Liver (tissue), 9 donors: ENCODE results near the gene KHSRP. TPM values are rescaled to one million over a fixed set of nuclear protein-coding genes. Genes with fewer than 3 reads are reported as not detected.

Experiments
- DNase-seq: peaks from one replicate; pipeline ENCODE4 v3.0.0-alpha.2; 2017; ENCODE audit warnings: low spot score
- H3K27ac ChIP-seq, 2 donors: one replicate each; pipeline ENCODE4 v1.7.0; 2013; ENCODE audit warnings: inconsistent platforms in 2 of 2, low read length in 2 of 2, control low read depth in 1 of 2, low read depth in 1 of 2, mild to moderate bottlenecking in 1 of 2
- H3K27me3 ChIP-seq, 4 donors: one replicate each; pipeline versions ENCODE4 v1.6.1 to v1.7.0; 2013; ENCODE audit warnings: low read length in 3 of 4, inconsistent platforms in 1 of 4, mild to moderate bottlenecking in 1 of 4, moderate library complexity in 1 of 4; ENCODE audit not compliant: control insufficient read depth in 4 of 4, insufficient read depth in 4 of 4
- H3K36me3 ChIP-seq, 4 donors: one replicate each; pipeline versions ENCODE4 v1.6.1 to v1.7.0; 2013; ENCODE audit warnings: low read length in 3 of 4, mild to moderate bottlenecking in 3 of 4, low read depth in 1 of 4, moderate library complexity in 1 of 4; ENCODE audit not compliant: control insufficient read depth in 4 of 4, insufficient read depth in 3 of 4
- H3K4me1 ChIP-seq, 4 donors: one replicate each; pipeline versions ENCODE4 v1.6.1 to v1.7.0; 2013; ENCODE audit warnings: low read length in 3 of 4, mild to moderate bottlenecking in 3 of 4, moderate library complexity in 1 of 4; ENCODE audit not compliant: control insufficient read depth in 4 of 4, insufficient read depth in 4 of 4
- H3K4me3 ChIP-seq, 3 donors: one replicate each; pipeline versions ENCODE4 v1.6.1 to v1.7.0; 2013; ENCODE audit warnings: low read length in 3 of 3, control low read depth in 1 of 3, low read depth in 1 of 3, mild to moderate bottlenecking in 1 of 3
- H3K9ac ChIP-seq, 2 donors: one replicate each; pipeline ENCODE4 v1.7.0; 2013; ENCODE audit warnings: low read length in 2 of 2, mild to moderate bottlenecking in 2 of 2, moderate library complexity in 2 of 2, control low read depth in 1 of 2, low read depth in 1 of 2
- H3K9me3 ChIP-seq, 4 donors: one replicate each; pipeline versions ENCODE4 v1.6.1 to v1.7.0; 2013; ENCODE audit warnings: low read length in 3 of 4; ENCODE audit not compliant: control insufficient read depth in 4 of 4
- FOXA1 ChIP-seq: IDR thresholded peaks from 2 replicates; pipeline ENCODE4 v1.6.1; 2016; ENCODE audit warnings: antibody characterized with exemption
- GABPA ChIP-seq, 2 donors: IDR thresholded peaks in 1 of 2; conservative IDR thresholded peaks in 1 of 2; 2 replicates each; pipeline ENCODE4 v1.6.1; 2016; ENCODE audit warnings: antibody characterized with exemption in 2 of 2, mild to moderate bottlenecking in 1 of 2, moderate library complexity in 1 of 2
- HNF4G ChIP-seq: IDR thresholded peaks from 2 replicates; pipeline ENCODE4 v1.6.1; 2016; ENCODE audit warnings: antibody characterized with exemption
- NR2F2 ChIP-seq: IDR thresholded peaks from 2 replicates; pipeline ENCODE4 v1.6.1; 2016; ENCODE audit warnings: antibody characterized with exemption
- RAD21 ChIP-seq, 2 donors: IDR thresholded peaks; 2 replicates each; pipeline ENCODE4 v1.6.1; 2016; ENCODE audit warnings: antibody characterized with exemption in 2 of 2, mild to moderate bottlenecking in 2 of 2
- RXRA ChIP-seq, 2 donors: IDR thresholded peaks; 2 replicates each; pipeline ENCODE4 v1.6.1; 2017 to 2018; ENCODE audit warnings: antibody characterized with exemption in 2 of 2, mild to moderate bottlenecking in 1 of 2
- SP1 ChIP-seq: IDR thresholded peaks from 2 replicates; pipeline ENCODE4 v1.6.1; 2018; ENCODE audit warnings: antibody characterized with exemption, mild to moderate bottlenecking
- WGBS: extraction: QIAGEN DNeasy Blood & Tissue Kit; methylation state at CpG from one replicate; pipeline ENCODE4 v1.1.7; 2013; 5-methylcytosine and 5-hydroxymethylcytosine counted together
- polyA plus RNA-seq, 2 donors: library from polyadenylated mRNA; stranded (reverse) in 1 of 2; unstranded in 1 of 2; fragments of 200-250 nt in 1 of 2; fragments of >200 nt in 1 of 2; fragmentation: Nextera tagmentation in 1 of 2; extraction: Ambion mirVana in 1 of 2; gene quantifications; one replicate each; pipeline versions ENCODE4 v1.2.1 to v1.2.3, GENCODE V29; 2013 to 2015
- total RNA-seq, 2 donors: library from RNA; depleted of rRNA; stranded (reverse); fragments of >200 nt; gene quantifications; one replicate each; pipeline ENCODE4 v1.2.3, GENCODE V29; 2014
- TF ChIP-seq, protein P1 (sequence below): fragments of 150-350 bp; IDR thresholded peaks from 2 replicates; pipeline ENCODE4 v1.5.1; 2017; ENCODE audit warnings: improper control_type of control experiment, low read depth, low read length; ENCODE audit not compliant: missing input control
- TF ChIP-seq, protein P2 (sequence below): IDR thresholded peaks from 2 replicates; pipeline ENCODE4 v1.6.1; 2016; ENCODE audit warnings: antibody characterized with exemption
- TF ChIP-seq, protein P3 (sequence below): IDR thresholded peaks from 2 replicates; pipeline ENCODE4 v1.6.1; 2016; ENCODE audit warnings: antibody characterized with exemption, mild to moderate bottlenecking
- donor health status: healthy.
- donor health status: healthy.
- donor health status: healthy.
- donor health status: healthy.
- donor health status: healthy.

KHSRP gene
- total and polyA plus RNA-seq, 4 donors = 8.0 to 132 (median 66.1) TPM

DNA sequence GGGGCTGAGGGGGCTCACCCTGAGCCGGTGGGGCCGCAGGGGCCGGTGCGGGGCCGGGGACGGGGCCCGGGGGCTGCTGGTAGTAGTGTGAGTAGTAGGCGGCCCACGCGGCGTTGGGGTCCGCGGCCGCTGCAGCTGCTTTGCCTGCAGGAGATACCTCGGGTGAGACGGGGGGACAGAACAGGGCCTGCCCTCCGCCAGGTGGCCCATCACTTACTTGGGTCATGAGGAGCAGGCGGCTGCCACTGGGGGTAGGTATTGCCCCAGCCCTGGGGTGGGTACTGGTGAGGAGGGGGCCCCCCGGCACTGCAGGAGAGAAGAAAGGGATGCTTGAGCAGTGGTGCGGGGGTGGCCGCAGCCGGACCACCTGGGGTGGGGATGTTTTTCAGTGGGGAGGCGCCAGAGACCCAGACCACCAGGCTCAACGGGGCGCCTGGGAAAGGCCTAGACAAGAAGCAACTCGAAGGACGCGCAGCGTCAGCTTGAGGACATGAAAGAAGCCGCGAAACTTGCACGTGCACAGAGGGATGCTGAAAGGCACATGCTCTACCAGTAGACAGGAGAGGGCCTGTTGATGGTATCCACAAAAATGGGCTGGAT is 8.9 kb downstream of the KHSRP start:
- 96% methylated on average over 32 of the region's 32 CpGs for WGBS
- TF ChIP-seq, protein P1, sequence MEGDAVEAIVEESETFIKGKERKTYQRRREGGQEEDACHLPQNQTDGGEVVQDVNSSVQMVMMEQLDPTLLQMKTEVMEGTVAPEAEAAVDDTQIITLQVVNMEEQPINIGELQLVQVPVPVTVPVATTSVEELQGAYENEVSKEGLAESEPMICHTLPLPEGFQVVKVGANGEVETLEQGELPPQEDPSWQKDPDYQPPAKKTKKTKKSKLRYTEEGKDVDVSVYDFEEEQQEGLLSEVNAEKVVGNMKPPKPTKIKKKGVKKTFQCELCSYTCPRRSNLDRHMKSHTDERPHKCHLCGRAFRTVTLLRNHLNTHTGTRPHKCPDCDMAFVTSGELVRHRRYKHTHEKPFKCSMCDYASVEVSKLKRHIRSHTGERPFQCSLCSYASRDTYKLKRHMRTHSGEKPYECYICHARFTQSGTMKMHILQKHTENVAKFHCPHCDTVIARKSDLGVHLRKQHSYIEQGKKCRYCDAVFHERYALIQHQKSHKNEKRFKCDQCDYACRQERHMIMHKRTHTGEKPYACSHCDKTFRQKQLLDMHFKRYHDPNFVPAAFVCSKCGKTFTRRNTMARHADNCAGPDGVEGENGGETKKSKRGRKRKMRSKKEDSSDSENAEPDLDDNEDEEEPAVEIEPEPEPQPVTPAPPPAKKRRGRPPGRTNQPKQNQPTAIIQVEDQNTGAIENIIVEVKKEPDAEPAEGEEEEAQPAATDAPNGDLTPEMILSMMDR = no peak
- no peak for TF ChIP-seq GABPA (IDR thresholded peaks at IDR 0.05 in 1 of 2, conservative IDR thresholded peaks at IDR 0.05 in 1 of 2)
- TF ChIP-seq RXRA (IDR thresholded peaks at IDR 0.05) = no peak
- H3K9me3 ChIP-seq = no peaks in the 10 kb centered on the region

DNA sequence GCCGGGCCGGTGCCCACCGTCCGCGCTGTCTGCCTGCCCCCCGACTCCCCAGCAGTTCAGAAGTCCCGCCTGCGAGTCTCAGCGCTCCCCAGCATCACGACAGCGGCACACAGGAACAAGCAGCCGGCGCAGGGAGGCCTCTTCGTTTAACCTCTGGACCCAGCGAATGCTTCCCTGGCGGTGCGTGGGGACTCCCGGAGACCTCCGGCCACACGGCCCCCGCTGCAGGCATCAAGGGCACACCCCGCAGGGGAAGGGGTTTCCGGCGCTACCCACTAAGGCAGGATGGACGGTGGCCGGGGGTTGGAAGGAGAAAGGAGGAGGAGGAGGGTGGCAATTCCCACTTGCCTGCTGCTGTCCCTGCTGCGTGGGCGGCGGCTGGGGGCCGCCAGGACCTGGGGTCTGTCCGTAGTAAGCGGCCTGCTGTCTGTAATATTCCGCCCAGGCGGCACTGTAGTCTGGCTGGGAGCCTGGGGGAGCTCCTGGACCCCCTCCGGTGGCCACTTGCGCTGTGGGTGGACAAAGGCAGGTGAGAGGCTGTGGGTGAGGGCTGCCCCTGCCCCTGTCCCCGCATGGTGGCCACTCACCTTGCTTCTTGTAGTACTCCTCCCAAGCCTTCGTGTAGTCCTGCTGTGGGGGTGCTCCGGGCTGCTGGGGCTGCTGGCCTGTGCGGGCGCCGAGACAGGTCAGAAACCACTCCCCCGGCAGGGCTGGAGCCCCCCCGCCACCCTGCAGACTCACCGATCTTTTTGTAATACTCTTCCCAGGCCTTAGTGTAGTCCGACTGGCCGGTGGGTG is 9.6 kb downstream of the KHSRP start:
- Histone ChIP-seq H3K27ac (no peak overlapping the region), H3K4me1 (no peaks in the 10 kb centered on the region), H3K9me3 (no peaks in the 10 kb centered on the region), H3K27me3 (no peaks in the 10 kb centered on the region), H3K4me3 (no peak overlapping the region), H3K9ac (no peak overlapping the region), H3K36me3 (peaks cover 19 to 58% (median 41%) of the 10 kb centered on the region in 4 donors)
- TF ChIP-seq, protein P2, sequence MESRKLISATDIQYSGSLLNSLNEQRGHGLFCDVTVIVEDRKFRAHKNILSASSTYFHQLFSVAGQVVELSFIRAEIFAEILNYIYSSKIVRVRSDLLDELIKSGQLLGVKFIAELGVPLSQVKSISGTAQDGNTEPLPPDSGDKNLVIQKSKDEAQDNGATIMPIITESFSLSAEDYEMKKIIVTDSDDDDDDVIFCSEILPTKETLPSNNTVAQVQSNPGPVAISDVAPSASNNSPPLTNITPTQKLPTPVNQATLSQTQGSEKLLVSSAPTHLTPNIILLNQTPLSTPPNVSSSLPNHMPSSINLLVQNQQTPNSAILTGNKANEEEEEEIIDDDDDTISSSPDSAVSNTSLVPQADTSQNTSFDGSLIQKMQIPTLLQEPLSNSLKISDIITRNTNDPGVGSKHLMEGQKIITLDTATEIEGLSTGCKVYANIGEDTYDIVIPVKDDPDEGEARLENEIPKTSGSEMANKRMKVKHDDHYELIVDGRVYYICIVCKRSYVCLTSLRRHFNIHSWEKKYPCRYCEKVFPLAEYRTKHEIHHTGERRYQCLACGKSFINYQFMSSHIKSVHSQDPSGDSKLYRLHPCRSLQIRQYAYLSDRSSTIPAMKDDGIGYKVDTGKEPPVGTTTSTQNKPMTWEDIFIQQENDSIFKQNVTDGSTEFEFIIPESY = no peak
- TF ChIP-seq, protein P3, sequence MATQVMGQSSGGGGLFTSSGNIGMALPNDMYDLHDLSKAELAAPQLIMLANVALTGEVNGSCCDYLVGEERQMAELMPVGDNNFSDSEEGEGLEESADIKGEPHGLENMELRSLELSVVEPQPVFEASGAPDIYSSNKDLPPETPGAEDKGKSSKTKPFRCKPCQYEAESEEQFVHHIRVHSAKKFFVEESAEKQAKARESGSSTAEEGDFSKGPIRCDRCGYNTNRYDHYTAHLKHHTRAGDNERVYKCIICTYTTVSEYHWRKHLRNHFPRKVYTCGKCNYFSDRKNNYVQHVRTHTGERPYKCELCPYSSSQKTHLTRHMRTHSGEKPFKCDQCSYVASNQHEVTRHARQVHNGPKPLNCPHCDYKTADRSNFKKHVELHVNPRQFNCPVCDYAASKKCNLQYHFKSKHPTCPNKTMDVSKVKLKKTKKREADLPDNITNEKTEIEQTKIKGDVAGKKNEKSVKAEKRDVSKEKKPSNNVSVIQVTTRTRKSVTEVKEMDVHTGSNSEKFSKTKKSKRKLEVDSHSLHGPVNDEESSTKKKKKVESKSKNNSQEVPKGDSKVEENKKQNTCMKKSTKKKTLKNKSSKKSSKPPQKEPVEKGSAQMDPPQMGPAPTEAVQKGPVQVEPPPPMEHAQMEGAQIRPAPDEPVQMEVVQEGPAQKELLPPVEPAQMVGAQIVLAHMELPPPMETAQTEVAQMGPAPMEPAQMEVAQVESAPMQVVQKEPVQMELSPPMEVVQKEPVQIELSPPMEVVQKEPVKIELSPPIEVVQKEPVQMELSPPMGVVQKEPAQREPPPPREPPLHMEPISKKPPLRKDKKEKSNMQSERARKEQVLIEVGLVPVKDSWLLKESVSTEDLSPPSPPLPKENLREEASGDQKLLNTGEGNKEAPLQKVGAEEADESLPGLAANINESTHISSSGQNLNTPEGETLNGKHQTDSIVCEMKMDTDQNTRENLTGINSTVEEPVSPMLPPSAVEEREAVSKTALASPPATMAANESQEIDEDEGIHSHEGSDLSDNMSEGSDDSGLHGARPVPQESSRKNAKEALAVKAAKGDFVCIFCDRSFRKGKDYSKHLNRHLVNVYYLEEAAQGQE = no peak
- TF ChIP-seq NR2F2 = no peak
- TF ChIP-seq HNF4G = no peak
- TF ChIP-seq FOXA1 = no peak
- TF ChIP-seq SP1 = no peak
- TF ChIP-seq RAD21 (IDR thresholded peaks at IDR 0.05) = no peak
- 96% methylated on average over 47 of the region's 47 CpGs for WGBS
- no peak for DNase-seq

More for the DNA sequence above, 8.9 kb downstream of the KHSRP start:
- Histone ChIP-seq H3K4me1 (no peaks in the 10 kb centered on the region), H3K27me3 (no peaks in the 10 kb centered on the region), H3K9ac (no peak overlapping the region), H3K27ac (no peak overlapping the region), H3K4me3 (no peak overlapping the region), H3K36me3 (peaks cover 20 to 64% (median 46%) of the 10 kb centered on the region in 4 donors)
- no peak for DNase-seq
